Psoas muscle (tissue), 8 donors: ENCODE measurements around the gene PTAR1. TPM values are rescaled to one million over a fixed set of nuclear protein-coding genes. Genes with fewer than 3 reads are reported as not detected.

Experiments used
- ATAC-seq, 4 donors: fragments of 200-7000 bp; cut with Tn5 transposase; one replicate each; pipeline ENCODE4 v1.9.1; 2020; ENCODE audit warnings: moderate library complexity in 3 of 4, mild to moderate bottlenecking in 2 of 4
- DNase-seq, 2 donors: peaks; one replicate each; pipeline ENCODE4 v3.0.0-alpha.2; 2020
- H3K27ac ChIP-seq: fragments of 200-600 bp; one replicate; pipeline ENCODE4 v1.8.0; 2022
- H3K27me3 ChIP-seq, 3 donors: fragments of 200-600 bp in 1 of 3; one replicate each; pipeline versions ENCODE4 v1.6.1 to v1.8.0; 2013 to 2022; ENCODE audit warnings: low read length in 2 of 3, mild to moderate bottlenecking in 2 of 3, moderate library complexity in 1 of 3; ENCODE audit not compliant: insufficient read depth in 3 of 3
- H3K36me3 ChIP-seq, 2 donors: fragments of 200-600 bp in 1 of 2; one replicate each; pipeline versions ENCODE4 v1.6.1 to v1.8.0; 2013 to 2022; ENCODE audit warnings: low read depth in 1 of 2, mild to moderate bottlenecking in 1 of 2, moderate library complexity in 1 of 2; ENCODE audit not compliant: insufficient read depth in 1 of 2
- H3K4me1 ChIP-seq: fragments of 200-600 bp; one replicate; pipeline ENCODE4 v1.8.0; 2022
- H3K4me3 ChIP-seq: fragments of 200-600 bp; one replicate; pipeline ENCODE4 v1.8.0; 2022; ENCODE audit warnings: mild to moderate bottlenecking
- H3K9me3 ChIP-seq: fragments of 200-600 bp; one replicate; pipeline ENCODE4 v1.8.0; 2022
- CTCF ChIP-seq: fragments of 200-600 bp; IDR thresholded peaks from one replicate; pipeline ENCODE4 v1.8.0; 2022; ENCODE audit warnings: antibody characterized with exemption
- WGBS, 3 donors: extraction: QIAGEN DNeasy Blood & Tissue Kit; methylation state at CpG; one replicate each; pipeline versions ENCODE4 v1.1.6 to v1.1.7; 2013; 5-methylcytosine and 5-hydroxymethylcytosine counted together
- intact Hi-C, 2 donors: fragments of 100-400 bp; cut with DNase I; formaldehyde crosslinking; loops; one replicate each; pipeline versions ENCODE4 v1.11.0 to v1.14.2; 2022
- polyA plus RNA-seq, 3 donors: library from polyadenylated mRNA; stranded (reverse); fragments of 200-250 nt; gene quantifications; one replicate each; pipeline ENCODE4 v1.2.3, GENCODE V29; 2013
- total RNA-seq, 4 donors: library from RNA; stranded (reverse); fragmentation: NEBNext Ultra II Directional in 2 of 4; extraction: Animal tissue kit (Norgen Biotek cat#: 25700) in 2 of 4; gene quantifications; one replicate each; pipeline versions ENCODE4 v1.2.1 to v1.2.4, GENCODE V29; 2021 to 2023
- donor health status: healthy with polysubstance abuse.
- donor health status: DM: no; HTN: no; CAD: no; lungs with moderate emphysema.
- donor health status: Bipolar disorder and iron deficiency.
- donor health status: healthy.
- donor health status: DM: yes; HTN: yes; CAD: no.
- donor health status: DM: no; HTN: no; CAD: no.
- donor health status: DM: no; HTN: no; CAD: no.
- donor health status: DM: yes; HTN: yes; CAD: no.

PTAR1 gene
- total and polyA plus RNA-seq, 7 donors = 7.5 to 27.9 (median 24.0) TPM

DNA sequence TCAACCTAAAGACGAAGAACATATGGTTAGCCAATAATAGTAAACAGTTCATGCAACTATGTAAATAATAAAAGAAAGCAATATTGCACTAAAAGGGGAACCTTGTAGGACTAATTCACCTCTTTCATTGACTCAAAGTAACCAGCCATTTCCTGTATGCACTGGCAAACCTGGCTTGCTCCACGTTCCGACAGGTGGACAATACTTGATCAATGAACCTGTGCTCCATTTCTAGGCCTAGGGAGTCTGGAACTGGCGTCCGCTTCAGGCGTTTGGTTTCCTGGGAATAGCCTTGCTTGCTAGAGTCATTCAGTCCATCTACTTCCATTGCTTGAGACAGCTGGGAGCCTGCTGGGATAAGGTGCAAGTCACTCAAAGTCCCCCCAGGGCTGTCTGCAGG lies 41.6 kb downstream of the PTAR1 start:
- H3K27me3 ChIP-seq = no peaks in the 10 kb centered on the region
- 93 to 96% (median 93%) methylated on average over 6 of the region's 6 CpGs for whole genome bisulfite sequencing, 3 donors
- no peak overlapping the region for H3K27ac ChIP-seq
- intact Hi-C loops = no loop called here
- DNase-seq = no peak
- H3K4me1 ChIP-seq = no peaks in the 10 kb centered on the region
- H3K9me3 ChIP-seq = no peaks in the 10 kb centered on the region
- peaks cover 4 to 95% of the 10 kb centered on the region in 2 donors for H3K36me3 ChIP-seq
- ATAC-seq = no peak
- no peak for TF ChIP-seq CTCF
- no peak overlapping the region for H3K4me3 ChIP-seq

DNA sequence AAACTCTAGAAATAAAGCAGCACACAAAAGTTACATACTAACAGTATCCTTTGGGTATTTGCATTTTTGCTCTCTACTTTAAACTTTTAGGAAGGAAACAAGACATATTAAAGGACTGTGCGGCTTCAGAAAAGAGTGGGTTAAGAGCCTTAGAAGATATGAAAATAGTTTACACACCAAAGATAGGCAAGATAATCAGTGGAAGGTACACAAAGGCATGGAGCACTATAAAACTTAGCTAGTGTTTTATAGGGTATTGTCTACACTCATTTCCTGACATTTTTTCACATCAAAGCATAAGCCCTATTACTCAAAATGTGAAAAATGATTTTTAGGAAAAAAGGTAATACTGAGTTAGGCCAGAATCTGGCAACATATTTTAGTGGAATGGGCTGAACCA lies 44.0 kb downstream of the PTAR1 start:
- DNase-seq = no peak
- H3K4me1 ChIP-seq = no peaks in the 10 kb centered on the region
- ATAC-seq = no peak
- no peaks in the 10 kb centered on the region for H3K9me3 ChIP-seq
- no peak overlapping the region for H3K4me3 ChIP-seq
- intact Hi-C loops = no loop called here
- no peaks in the 10 kb centered on the region for H3K27me3 ChIP-seq
- 96 to 100% (median 98%) methylated on average over 1 of the region's 1 CpG for WGBS, 3 donors
- H3K36me3 ChIP-seq = peaks cover 4 to 88% of the 10 kb centered on the region in 2 donors
- TF ChIP-seq CTCF = no peak
- H3K27ac ChIP-seq = no peak overlapping the region

DNA sequence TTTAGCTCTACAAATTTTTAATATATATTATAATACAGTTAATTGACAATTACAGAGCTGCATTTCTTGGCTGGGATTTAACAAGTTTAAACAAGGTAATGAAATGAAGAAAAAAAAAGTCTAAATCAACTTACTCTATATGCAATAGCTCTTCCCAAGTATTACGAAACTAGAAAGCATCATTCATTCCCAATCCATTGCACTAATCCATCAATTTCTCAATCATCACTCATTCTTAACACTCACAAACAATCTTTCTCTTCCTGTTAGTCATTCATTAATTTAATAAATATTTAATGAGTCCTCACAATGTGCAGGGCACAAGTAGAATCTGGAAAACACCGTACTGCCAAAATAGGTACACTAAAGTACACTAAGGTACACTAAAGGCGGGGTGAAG lies 44.7 kb downstream of the PTAR1 start:
- Histone ChIP-seq H3K36me3 (peaks cover 0 to 88% of the 10 kb centered on the region in 2 donors), H3K27me3 (no peaks in the 10 kb centered on the region), H3K4me3 (no peak overlapping the region), H3K4me1 (no peaks in the 10 kb centered on the region), H3K9me3 (no peaks in the 10 kb centered on the region), H3K27ac (no peak overlapping the region)
- WGBS, 3 donors = 96 to 99% (median 98%) methylated on average over 3 of the region's 3 CpGs
- DNase-seq = no peak
- intact Hi-C loops = no loop called here
- TF ChIP-seq CTCF = no peak
- ATAC-seq = no peak

DNA sequence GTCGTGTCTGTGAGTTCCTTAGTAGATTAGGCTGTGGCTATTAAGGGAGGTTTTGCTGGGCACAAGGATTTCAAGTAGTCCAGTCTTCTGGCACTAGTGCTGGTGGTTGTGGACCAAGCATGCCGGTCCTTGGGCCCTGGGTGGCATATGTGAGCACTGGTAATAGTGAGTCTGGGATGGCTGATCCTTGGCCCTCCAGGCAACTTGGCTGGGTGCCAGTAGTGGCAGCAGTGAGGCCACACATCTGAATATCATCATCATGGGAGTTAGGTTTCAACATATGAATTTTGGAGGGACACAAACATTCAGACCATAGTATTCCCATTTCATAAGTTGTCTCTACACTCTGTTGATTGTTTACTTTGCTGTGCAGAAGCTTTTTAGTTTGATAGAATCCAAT lies 62.3 kb downstream of the PTAR1 start:
- 86 to 90% (median 87%) methylated on average over 2 of the region's 2 CpGs for WGBS, 3 donors
- no peak for DNase-seq
- intact Hi-C loops = no loop called here

More for the DNA sequence above, 62.3 kb downstream of the PTAR1 start:
- Histone ChIP-seq H3K9me3 (peaks cover 53% of the 10 kb centered on the region), H3K4me1 (no peaks in the 10 kb centered on the region), H3K27me3 (no peaks in the 10 kb centered on the region), H3K36me3 (no peaks in the 10 kb centered on the region), H3K4me3 (no peak overlapping the region), H3K27ac (no peak overlapping the region)
- no peak for TF ChIP-seq CTCF
- ATAC-seq = no peak
